GM19328 (cell line): ENCODE results near the gene ARTN.

Source experiments
- ATAC-seq: cut with Tn5 transposase; IDR thresholded peaks from one replicate; pipeline ENCODE4 v1.9.1; 2021; ENCODE audit warnings: mild to moderate bottlenecking, moderate library complexity; ENCODE audit not compliant: unreplicated experiment

The ARTN gene

DNA sequence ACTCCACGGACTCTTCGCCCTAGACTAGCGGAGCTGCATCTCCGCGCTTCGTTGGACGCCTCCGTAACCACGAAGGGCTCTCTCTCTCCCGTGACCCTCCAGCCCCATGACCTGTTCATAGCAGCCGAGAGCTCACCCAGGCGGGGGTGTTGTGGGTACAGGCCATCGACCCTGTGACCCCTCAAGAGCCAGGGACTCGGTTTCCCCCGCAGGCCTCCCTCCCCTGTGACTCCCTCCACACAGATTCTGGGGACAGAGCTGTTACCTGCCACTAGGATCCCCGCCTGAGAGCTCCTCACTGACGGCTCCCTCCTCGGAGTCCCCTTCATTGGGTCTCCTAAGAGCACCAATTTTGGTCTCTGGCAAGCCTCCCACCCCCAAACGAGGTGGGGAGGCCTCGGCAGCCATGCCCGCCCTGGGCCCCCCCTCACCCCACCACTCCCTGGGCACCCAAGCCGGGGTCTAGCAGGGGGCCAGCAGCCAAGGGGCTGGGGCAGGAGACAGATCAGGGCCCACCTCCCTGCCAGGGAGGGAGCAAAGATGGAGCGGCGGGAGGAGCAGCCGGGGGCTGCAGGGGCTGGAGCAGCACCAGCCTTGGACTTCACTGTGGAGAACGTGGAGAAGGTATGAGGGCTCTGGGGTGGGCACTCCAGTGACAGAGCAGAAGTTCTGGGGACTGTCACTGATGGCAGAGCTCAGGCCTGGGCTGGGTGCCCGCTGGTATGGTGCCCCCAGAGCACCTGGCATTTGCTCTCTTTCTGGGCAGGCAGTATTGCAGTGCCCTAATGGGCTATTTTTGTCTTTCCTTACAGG, 13.7 kb downstream of the ARTN start:
- ATAC-seq, result no peak

DNA sequence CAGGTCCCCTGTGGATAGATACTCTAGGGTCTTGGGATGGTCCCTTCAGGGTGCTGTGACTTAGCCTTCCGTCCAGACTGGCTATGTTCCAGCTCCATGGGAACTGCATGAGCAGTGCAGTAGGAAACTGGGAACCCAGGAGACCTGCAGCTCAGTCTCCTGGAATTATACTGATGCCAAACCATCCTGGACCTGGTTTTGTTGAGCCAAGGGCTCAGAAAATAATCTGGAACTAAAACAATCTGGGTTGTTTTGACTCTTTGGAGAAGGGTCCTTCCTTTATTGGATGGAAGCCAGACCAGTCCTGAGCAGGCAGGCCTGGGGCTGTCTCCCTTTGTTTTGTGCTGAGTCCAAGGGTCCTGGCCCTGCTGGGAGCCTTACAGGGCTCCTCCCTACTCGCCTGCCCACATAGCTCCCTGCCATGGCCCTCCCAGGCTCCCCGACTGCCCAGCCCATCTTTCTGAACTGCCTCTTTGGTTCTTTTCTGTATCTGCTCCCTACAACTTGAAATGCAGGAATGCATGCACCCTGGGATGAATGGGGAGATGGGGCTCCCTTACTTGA, 14.4 kb downstream of the ARTN start:
- no peak for ATAC-seq

DNA sequence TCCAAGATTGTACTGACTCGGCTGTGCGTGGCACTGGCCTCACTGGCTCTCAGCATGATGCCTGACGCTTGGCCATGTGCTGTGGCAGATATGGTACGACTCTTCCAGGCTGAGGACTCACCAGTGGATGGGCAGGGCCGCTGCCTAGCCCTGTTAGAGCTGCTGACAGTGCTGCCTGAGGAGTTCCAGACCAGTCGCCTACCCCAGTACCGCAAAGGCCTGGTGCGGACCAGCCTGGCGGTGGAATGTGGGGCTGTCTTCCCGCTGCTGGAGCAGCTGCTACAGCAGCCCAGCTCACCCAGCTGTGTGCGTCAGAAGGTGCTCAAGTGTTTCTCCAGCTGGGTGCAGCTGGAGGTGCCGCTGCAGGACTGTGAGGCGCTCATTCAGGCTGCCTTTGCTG, 16.1 kb downstream of the ARTN start:
- ATAC-seq, result no peak

DNA sequence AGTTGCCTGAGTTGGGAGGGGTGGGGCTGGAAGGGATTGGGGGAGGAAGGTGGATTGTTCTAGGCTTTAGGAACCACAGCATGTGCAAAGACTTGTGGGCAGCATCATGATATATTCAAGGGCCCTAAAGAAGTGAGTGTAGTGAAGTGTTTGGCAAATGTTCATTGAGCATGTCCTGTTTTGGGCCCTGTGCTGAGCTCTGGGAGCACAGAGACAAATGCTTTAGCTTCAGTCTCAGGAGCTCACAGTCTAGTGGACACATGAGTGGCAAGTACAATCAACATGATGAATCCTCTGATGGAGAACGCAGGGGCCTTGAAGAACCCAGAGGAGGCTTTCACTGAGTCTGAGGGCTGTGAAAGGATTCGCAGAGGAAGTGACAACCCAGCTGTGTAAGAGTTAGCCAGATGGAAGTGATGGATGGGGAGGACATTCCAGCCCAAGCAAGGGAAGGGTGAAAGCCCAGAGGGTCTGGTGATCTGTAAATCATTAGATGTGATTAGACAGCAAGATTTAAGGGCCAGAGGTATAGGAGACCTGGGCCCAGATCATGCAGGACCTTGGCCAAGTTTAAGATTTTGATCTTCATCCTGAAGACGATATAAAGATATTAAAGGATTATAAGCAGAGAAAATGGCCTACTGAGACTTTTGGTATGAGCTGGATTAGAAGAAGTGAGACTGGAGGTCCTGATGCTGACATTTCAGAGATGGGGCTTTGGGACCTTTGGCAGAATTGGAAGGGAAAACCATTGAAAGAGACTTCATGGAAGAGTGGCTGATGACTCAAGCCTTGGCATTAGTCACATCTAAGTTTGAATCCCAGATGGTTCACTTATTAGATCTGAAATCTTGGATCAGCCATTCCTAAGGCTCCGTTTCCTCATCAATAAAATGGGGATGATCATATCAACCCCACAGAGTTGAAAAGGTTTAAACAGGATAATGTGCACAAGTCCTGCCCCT, 17.7 kb downstream of the ARTN start:
- ATAC-seq, result no peak

DNA sequence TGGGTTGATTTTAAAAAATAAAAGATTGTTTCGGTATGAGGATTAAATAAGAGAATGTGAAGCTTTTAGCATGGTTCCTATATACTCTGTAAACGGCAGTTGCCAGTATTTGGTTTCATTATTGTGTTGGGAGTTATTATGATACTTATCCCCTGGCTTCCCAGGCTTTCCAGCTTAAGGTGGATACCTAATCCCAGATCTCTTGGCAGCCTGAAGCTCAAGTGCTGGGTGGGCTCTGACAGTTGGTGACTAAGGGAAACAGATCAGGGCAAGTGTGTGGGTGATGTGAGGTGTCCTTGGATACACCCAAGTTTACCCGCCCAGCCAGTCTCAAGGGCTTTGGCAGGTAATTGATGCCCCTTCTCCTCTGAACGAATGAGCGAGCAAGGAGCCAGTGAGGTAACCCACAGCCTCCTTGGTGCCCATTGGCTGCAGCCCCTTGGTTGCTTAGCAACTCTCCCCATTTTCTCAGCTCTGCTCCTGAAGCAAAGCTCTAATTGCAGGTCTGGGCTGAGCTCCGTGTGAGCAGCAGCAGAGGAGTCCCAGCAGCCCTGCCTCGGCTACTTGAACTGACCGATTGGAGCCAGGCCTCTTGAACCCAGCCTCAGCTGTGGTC, 19.2 kb downstream of the ARTN start:
- no peak for ATAC-seq

DNA sequence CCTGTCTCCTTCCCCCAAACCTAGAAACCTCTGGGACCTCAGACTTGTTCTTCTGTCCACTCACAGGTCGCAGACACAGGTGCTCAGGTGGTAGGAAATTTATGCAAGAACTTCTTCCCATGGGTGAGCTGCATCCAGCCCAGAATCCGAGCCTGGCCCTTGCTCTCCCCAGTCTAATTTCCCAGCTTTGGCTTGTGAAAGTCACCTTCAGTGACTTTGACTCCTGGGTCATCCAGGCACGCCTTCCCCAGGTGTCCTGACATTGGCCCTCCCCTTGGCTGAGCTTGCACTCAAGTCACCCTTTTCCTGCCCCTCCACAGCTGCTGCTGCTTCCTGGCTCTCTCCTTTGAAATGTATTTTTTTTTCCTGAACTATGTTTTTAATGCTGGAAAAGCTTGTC, 19.8 kb downstream of the ARTN start:
- no peak for ATAC-seq

DNA sequence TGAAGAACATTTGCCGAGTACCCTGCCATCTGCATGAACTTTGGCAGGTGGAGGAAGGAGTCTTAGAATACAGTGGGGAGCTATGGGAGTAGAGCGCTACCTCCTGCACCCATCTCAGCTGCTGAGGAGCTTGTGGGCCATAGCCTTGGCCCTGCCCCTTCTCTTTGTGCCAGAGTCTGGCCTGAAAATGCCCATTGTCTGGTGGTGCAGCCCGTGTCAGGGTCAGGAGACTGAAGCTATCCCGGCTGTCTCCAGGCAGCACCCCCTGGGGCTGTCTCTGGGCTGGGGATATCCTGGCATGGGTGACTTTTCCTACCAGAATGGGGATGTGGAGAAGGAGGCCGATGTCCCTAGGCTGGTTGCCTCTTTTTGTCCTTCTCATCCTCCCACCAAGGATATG, 20.4 kb downstream of the ARTN start:
- no peak for ATAC-seq

DNA sequence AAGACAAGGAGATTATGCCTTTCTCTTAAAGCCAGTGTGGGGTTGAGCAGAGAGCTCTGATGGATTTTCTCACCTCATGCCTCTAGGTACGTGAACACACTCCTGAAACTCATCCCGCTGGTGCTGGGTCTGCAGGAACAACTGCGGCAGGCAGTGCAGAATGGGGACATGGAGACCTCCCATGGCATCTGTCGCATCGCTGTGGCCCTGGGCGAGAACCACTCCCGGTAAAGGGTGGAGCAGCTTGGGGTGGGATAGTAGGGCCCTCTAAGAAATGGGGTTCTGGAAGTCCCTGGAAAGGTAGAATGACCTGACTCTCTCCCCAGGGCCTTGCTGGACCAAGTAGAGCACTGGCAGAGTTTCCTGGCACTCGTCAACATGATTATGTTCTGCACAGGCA, 22.6 kb downstream of the ARTN start:
- ATAC-seq, result no peak

DNA sequence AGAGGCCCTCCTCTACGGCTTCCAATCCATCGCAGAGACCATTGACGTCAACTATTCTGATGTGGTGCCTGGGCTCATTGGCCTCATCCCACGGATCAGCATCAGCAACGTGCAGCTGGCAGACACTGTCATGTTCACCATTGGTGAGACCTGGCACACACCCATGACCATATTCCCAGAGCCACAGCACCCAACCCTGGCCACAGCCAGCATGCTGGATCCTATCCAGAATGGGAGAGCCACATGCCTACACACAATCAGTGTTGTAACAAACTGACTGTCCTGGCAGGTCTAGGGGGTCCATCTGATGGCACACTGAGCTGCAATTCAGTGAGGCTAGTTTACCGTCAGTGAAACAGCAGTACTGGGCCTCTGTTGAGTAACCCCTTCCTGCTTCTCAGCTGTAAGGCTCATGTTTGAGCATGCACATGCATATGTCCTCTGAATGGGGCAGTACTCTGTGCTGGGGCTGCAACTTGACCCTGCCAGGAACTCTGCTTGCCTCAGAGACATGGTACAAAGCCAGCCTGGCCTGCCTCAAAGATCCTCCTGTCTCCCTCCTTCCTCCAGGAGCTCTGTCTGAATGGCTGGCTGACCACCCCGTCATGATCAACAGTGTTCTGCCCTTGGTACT, 23.9 kb downstream of the ARTN start:
- no peak for ATAC-seq

DNA sequence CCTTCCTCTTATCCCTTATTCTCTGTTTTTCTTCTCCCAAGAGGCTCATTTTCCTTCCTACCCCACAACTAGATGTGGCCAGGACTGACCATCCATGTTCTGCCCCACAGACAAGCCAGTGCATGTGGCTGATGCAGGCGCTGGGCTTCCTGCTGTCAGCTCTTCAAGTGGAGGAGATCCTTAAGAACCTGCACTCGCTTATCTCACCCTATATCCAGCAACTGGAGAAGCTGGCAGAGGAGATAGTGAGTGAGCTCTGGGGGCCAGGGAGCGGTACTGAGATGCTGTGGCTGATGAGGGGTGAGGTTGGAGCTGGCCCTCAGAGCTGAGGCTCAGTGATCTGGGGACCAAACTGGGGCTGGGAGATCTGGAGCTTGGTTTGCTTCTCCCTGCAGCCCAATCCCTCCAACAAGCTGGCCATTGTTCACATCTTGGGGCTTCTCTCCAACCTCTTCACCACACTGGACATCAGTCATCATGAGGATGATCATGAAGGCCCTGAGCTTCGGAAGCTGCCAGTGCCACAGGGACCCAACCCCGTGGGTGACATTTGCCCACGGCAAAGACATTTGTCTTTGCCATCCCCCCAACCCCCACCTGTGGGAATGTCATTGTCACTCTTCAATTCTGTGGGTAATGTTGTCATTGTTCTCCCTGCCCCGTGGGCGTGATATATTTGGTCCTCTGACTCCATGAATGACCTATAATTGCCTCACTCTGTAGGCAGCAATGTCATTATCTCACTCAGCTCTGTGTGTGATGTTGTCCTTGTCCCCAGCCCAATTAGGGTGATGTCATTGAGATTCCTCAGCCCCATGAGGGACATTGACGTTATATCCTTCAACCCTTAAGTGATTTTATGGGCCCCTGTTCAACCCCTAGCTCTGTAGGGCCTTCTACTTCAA, 25.0 kb downstream of the ARTN start:
- ATAC-seq, result no peak

DNA sequence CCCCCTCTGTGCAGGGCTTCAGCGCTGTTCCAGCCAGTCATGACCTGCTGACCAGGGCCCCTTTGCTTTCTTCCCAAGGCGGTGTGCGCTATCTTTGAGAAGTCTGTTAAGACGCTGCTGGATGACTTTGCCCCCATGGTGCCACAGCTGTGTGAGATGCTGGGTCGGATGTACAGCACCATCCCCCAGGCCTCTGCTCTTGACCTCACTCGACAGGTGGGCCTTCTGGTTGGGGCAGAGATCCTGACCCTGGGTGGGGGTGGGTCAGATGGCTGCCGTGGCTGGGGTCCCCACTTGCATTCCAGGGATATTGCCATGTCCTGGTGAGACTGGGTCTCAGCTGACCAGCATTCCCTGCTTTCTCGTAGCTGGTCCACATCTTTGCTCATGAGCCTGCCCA, 27.2 kb downstream of the ARTN start:
- ATAC-seq, result no peak

DNA sequence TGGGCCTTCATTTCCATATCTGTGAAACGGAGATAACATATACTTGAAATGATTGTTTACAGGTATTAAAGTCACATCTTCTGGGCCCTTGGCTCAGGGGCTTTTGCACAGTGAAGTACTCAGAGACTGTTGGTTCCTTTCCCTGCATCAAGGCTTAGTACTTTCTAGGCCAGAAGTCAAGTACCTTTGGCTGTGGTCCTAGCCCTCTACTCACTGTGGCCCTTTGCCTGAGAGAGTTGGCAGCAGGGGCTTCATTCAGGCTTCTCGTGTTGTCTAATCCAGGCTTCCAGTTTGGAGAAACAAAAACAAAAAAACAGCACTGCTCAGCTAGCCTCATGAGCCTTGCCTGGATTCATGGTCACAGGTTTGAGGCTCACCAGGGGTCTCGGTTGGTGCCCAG, 28.1 kb downstream of the ARTN start:
- no peak for ATAC-seq

DNA sequence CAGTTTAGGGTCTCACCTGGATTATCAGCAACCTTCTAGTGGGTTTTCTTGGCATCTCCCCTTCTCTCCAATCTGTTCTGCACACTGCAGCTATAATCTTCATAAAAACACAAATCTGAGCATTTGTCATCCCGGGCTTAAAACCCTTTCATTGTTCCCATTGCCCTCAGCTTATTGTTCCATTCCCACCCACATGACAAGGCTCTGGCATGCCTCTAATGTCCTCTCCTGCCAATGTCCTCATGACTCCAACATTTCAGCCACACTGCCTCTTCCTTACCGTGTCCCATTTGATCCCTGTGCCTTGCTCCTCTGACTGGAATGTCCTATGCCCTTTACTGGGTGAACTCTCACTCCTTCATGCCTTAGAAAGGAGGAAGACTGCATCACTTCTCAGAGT, 28.7 kb downstream of the ARTN start:
- ATAC-seq, result no peak

DNA sequence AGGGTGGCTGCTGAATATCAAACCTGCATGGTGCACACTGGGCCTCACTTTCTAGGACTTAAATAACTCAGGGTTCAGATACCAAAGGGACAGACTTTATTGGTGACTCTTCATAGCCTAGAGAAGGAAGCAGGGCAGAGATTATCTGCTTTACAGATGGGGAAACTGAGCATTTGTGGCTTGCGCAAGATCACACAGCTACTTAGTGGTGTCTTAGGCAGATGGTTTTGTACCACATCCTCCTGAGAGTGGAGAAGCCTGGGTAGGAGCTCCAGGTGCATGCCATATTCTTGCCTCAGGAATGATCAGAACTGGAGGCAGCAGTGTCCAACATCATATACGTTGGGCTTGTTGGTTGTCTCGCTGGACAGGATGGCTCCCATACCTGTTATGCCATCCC, 29.4 kb downstream of the ARTN start:
- ATAC-seq, result no peak

DNA sequence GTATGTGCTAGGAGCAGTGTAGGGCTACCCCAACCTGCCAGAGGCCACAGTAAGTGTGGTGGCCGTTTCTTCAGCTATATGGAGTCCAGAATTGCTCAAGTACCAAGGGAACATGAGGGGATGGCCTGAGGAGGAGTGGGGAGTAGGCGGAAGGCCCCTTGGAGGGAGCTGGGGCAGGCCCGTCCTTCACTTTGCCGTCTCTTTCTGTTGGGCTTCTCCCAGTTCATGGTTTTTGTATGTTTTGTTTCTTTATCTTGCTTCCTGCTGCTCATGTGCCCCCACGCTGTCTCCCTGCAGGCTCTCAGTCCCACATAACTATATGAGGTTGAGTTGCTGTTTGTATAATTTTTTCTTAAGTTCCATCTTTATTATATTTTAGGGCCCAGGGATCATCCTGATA, 30.3 kb downstream of the ARTN start:
- no peak for ATAC-seq

DNA sequence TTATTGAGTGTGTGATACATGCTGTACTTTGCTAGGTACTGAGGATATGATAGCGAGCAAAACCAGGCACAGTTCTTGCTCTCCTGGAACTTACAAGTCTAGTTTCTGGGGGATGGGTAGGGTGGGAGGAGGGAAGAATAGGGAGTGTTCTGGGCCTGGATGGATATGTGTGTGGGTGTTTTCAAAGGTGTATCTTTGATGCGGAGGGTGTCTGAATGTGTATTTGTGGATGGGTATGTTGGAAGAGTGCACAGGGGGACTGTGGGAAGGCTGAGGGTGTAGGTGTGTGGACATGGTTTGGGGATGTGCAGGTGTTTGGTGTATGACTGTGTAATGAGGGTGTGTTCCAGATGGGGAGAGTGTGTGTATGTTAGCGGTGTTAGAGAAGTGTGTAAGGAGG, 31.7 kb downstream of the ARTN start:
- no peak for ATAC-seq

DNA sequence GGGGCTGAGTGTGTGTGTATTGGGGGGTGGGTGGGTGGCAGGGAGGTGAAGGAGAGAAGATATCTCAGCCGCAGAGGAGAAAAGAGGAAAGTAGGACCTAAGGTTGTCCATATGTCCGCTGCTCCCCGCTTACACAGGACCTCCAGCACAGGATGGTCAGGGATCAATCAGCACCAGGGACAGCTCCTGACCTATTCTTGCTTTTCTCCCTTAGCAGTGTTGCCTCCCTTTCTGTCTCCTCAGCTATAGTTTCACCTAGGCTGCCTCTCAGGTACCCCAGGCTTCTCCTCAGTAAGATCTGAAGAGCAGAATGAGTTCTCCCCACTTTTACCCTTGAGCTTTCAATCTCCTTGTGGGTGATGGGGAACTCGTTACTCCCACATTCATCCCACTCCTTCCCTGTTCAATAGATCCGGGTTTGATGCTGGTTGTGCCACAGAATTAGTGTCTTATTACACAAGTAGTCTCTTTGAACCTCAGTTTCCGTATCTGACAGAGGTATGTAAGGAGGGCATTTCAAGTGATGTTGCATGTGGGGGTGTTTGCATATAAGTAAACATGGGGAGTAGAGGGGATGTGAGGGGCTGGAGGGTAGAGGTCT, 34.8 kb downstream of the ARTN start:
- ATAC-seq, result no peak

DNA sequence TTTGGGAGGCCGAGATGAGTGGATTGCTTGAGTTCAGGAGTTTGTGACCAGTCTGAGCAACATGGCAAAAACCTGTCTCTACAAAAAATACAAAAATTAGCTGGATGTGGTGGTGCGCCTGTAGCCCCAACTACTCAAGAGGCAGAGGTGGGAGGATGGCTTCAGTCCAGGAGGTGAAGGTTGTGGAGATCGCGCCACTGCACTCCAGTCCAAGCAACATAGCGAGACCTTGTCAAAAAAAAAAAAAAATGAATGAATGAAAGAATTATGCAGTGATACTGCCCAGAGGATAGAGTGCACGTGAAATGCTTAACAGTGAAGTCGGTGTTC, 35.8 kb downstream of the ARTN start:
- ATAC-seq, result no peak

DNA sequence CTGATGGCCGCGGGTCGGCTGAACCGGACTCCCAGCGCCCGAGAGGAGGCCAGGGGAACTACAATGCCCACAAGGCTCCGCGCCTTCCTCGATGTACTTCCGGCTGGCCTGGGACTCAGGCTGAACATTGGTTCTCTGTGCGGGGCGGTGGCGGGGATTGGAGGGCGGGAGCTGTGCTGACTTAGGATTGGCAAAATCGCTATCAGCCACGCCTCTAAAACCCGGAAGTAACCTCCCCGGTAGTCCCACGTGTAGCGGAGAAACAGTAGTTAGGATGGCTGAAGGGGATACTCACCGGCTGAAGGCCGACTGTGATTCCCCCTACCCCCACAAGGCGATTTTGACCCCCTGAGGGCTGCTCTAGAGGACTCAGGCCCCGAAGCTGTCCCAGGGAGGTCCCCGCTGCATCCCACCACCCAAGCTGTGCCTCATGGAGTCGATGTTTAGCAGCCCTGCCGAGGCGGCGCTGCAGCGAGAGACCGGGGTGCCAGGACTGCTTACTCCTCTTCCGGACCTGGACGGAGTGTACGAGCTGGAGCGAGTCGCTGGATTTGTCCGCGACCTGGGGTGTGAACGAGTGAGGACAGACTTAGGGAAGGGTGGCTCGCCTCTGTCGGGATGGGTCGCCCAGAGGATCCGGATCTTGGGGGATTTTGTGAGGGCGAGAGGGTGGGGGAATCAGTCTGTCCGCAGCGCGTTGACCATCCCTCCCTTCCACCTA, 36.3 kb downstream of the ARTN start, which contains the start of gene DPH2:
DPH2 (plus strand) TSS at position 265 of the 721 bp plus-strand sequence; CDS start at position 431, 166 bp downstream.
- peak; percentile 92 for ATAC-seq
